Stimulated activated CD8-positive, alpha-beta memory T cell treated with anti-CD3 and anti-CD28 coated beads, Interleukin-15, amount 100 ng/mL, for 4 hours (primary cell): Measurements from ENCODE around the gene RYR2.

Experiments
- DNase-seq, 2 donors: peaks; one replicate each; pipeline ENCODE4 v3.0.0-alpha.2; 2020; ENCODE audit warnings: low read depth in 2 of 2

Gene RYR2

GRCh38 chr1:237032029-237032428 lies 10.0 kb upstream of the RYR2 start:
- no peak for DNase-seq

DNA sequence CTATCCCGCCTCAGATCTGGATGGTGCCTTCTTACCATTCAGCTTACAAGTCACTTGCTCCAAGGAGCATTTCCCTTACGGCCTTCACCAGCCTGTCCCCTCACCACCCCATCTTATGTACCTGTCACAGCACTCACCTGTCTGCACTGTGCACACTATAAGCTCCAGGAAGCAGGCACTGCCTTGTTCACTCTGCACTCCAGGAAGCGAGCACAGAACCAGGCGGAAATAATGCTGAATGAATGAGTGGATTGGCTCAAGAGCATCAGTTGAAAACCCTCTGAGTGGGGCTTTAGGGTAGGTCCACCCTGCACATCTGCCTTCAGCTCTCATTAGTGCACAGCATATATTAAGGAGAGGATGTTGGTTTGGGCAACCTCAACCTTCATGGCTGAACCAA lies 8.9 kb upstream of the RYR2 start:
- no peak for DNase-seq

DNA sequence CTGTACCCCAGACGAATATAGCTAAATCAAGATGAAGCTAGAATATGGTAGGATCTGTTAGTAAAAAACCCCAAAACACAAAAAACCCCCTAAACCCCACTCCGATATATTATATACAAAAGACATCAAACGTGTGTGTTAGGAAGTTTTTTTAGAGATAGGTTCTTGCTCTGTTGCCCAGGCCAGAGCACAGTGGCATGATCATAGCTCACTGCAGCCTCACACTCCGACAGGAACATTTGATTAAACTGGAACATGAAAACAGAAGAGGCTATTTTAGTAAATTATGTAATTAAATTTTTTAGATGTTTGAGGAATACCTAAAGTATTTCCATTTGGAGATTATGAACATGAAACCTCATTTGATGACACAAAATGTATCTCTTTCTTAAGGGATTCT lies 8.2 kb upstream of the RYR2 start:
- no peak for DNase-seq

GRCh38 chr1:237035759-237036158 lies 6.2 kb upstream of the RYR2 start:
- no peak for DNase-seq

- no peak for DNase-seq
Measured at GRCh38 chr1:237038211-237038610, 3.8 kb upstream of the RYR2 start.

- no peak for DNase-seq
Measured at GRCh38 chr1:237040823-237041222, 1.2 kb upstream of the RYR2 start.

DNA sequence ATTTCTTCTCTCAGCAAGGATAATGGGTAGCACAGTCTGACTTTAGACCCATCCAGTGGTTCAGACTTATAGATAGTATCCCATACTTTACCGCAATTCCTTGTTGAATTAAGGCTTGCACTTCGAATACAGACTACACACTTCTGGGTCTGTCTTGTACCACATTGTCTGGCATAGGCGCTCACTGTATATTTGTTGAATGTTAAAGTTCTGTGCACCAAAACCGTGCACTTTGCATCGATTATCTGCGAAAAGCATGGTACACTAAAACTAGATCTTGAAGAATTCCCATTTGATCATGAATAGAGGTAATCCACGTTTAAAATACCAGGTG lies 556 bp upstream of the RYR2 start:
- DNase-seq = no peak

GRCh38 chr1:237042526-237042891 lies 525 bp downstream of the RYR2 start:
- DNase-seq = no peak

DNA sequence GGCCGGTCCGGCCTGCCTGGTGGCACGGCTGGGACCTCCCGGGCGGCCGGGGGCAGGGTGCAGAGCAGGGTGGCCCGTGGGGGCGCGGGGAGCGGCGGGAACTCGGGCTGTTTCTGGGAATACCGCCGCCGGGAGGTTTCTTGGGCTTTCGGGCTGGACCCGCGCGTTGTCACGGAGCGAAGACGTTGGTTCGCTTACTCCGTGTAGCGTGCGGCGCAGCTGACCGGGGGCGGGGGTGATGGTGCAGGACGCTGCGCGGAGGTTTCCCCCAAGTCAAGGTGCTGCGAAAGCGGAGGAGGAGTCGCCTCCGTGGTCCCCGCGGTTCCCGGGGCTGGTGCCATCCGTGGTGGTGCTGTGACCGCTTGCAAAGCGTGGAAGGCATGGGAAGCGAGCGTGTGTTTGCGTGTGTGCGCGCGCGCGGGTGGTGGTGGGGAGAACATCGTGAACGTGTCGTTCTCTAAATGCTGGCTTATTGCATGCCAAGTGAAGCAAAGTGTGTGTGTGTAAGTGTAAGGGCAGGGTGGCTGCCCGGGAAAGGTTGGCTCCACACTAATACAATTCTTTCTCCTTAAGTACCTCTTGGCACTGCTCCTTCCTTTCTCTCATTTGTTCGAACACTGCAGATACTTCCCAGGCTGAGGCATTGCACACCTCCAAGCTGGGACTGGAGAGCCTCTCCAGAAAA lies 1.1 kb downstream of the RYR2 start:
- DNase-seq = no peak

- no peak for DNase-seq
Measured at GRCh38 chr1:237043846-237044636, 2.1 kb downstream of the RYR2 start.

GRCh38 chr1:237045278-237046016 lies 3.5 kb downstream of the RYR2 start:
- no peak for DNase-seq

GRCh38 chr1:237048803-237049202 lies 6.8 kb downstream of the RYR2 start:
- no peak for DNase-seq

DNA sequence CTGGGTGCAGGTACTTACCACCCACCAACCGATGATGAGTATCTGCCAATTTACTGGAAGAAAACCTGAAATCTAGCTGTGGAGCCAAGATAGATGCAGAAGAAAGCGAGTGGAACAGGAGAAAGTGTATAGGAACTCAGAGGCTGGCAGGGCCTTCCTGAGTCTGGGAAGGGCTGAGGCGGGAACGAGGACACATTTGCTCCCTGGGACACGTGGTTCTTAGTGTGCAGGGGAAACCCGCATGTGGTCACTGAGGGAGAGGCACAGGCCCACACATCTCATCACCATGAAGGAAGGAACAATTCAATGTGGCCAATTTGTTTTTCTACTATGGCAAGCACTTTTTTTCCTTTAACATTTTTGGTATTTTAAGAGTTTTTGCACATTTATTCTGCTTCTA lies 8.2 kb downstream of the RYR2 start:
- DNase-seq = no peak

GRCh38 chr1:237050915-237051314 lies 8.9 kb downstream of the RYR2 start:
- no peak for DNase-seq

DNA sequence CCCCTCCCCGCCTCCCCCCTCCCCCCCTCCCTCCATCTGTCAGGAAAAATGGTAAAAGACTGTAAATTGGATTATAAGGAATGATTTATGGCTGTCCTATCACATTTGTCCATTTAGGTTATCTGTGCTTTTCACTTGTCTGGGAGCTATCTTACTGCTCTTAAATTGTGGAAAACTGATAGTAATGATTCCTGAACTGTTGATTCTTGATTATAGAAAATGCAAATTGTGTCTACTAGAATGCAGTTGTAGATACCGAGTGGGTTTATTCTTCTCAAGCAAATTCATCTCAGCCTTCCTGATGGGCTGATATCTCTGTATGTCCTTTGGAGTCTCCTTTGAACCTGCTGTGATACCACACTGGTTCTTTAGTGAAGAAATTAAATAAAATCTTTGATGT lies 12.3 kb downstream of the RYR2 start:
- no peak for DNase-seq

DNA sequence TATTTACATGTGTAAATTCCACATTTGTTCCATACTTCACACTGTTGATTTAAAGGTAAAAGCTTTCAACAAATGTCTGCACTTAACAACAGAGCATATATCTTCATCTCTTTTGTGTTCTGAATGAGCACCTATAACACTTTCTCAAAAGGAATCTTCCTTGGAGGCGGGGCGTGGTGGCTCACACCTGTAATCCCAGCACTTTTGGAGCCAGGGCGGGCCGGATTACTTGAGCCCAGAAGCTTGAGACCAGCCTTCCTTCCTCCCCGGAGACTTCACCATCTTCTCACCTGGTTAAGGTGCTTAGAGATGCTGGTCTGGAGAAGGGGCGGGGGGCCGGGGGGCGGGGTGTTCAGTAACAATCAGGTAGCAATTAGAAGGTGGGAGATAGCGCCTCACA lies 16.5 kb downstream of the RYR2 start:
- no peak for DNase-seq

GRCh38 chr1:237059244-237059643 lies 17.3 kb downstream of the RYR2 start:
- DNase-seq = no peak

DNA sequence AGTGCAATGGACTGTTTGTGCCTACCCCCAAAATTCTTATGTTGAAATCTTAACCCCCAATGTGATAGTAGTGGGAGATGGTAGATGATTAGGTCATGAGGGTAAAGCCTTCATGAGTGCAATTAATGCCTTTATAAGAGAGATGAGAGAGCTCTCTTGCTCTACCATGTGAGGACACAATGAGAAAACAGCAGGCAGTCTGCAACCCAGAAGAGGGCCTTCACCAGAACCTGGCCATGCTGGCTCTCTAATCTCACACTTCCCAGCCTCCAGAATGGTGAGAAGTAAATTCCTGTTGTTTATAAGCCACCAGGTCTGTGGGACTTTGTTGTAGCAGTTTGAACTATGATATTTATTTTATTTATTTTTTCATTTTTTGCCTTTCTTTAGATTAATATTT lies 21.0 kb downstream of the RYR2 start:
- DNase-seq = no peak

DNA sequence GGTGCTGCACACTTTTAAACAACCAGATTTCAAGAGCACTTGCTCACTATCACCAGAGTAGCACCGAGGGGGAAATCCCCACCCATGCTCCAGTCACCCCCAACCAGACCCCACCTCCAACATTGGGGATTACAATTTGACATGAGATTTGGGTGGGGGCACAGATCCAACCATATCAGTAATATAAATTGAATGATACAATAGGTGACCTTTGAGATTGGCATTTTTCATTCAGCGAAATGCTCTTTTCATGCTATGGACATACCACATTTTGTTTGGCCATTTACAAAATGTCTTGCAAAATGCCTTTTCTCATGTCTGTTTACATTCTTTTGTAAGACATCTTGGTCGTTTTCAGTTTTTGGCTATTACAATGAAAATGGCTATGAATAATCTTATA lies 23.9 kb downstream of the RYR2 start:
- DNase-seq = no peak

DNA sequence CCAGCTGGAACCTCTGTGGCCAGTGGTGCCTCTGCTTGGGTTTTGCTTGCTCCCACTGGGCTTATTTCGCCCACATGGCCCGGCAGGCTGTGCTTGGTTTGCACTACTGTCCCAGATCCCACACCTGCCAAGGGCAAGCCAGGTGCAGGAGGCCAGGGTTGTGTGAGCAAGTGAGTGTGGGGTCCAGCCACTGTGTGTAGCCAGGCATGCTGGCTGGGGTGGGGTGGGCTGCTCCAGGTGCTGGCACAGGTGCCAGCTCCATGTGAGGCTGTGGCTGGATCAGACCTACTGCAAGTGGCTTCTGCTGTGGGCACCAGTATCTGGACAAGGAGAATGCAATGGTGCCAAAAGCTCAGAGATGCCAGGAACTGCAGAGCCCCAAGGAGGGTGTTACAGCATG lies 28.5 kb downstream of the RYR2 start:
- no peak for DNase-seq

DNA sequence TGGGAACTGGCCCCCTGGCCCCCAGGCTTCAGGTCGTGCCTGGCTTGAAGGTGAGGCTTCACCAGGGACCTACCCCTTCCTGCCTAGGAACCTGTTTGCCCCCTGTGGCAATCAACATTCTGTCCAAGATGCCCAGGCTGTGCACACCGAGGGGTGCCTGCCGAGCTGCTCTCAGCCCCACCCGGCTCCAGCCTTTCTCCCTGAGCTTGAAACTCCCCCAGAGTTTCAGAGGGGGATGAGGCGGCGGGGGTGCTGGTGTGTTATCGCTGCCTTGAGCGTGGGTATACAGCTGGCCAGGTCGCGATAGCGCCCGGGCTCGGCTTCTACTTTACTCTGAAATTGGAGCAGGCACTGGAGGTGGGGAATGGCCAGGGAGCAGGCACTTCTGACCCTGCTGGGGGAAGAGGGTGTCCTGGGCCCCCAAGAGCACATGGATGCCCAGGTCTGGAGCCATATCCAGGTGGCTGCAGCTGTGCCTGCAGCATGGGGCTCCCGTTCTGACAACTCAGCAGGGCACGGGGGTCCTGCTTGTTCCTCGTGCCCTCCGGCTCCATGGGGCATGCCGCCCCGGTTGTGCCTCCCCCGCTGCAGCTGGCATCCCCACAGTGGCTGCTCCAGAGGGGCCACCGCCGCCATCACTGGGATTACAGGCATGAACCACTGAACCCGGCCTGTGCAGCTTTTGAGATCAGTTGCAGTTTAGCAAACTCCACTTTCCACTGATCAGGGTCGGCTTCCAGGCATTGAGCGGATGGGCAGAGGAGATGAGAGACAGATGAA lies 29.8 kb downstream of the RYR2 start:
- DNase-seq = no peak

GRCh38 chr1:237074371-237075117 lies 32.6 kb downstream of the RYR2 start:
- DNase-seq = no peak
